GM21515 (cell line): ENCODE data around the gene HAND1.
"Not testable (repeated sequence)": the region's sequence is repeated elsewhere in the genome, so short reads cannot be mapped to it uniquely, and the experiment has no call there.

Source experiments
- ATAC-seq: cut with Tn5 transposase; IDR thresholded peaks from one replicate; pipeline ENCODE4 v1.9.1; 2021; ENCODE audit not compliant: unreplicated experiment

HAND1 gene

DNA sequence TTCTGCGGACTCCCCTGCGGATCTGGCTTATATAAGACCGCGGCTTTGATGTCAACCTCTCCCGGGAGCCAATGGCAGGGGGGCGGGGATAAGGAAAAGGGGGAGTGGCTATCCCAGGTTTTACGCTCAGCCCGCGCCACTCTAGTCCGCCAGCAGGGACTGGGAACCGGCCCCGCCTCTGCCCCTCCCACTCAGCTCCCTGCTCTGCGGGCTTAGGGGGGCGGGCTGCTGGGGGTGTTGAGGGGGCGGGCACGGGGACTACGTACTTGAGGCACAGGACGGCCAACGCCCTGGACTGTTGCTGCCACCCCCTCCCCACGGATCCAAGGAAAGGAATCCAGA is at the start of gene HAND1:
TSS of gene HAND1 (minus strand) at position 4 of the 342 bp plus-strand sequence. CDS start 219 bp downstream, outside the sequence.
- no peak for ATAC-seq

DNA sequence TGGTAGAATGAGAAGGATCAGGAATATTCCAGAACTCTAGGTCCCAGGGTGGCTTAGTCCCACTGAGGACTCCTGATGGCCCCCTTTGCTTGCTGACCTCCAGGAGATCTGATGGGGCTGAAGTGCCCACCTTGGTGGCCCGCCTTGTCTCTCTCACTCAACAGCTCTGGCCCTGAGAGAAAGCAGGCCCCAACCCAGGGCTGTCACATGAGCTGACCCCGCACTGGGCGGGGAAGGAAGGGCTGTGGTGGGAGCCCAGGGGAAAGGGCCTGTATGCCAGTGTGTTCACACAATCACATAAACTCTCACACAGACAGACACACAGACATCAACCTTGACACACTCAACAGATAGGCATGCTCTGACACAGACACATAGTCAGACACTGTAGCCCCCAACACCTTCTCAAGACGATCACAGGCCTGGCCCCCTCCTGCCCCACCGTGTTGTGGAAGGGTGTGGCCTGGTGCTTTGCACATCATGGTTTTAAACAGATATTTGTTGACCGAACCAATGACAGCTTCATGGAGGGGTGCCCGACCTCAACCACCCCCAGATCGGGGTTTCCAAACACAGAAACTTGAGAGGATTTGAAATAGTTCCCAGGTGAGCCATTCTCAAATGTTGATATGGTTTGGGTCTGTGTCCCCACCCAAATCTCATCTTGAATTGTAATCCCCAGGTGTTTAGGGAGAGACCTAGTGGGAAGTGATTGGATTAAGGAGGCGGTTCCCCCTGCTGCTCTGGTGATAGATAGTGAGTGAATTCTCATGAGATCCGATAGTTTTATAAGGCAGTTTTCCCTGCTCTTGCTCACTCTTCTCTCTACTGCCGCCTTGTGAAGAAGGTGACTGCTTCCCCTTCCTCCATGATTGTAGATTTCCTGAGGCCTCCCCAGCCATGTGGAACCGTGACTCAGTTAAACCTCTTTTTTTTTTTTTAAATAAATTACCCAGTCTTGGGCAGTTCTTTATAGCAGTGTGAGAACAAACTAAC is 48.5 kb upstream of the HAND1 start:
- ATAC-seq: no peak

DNA sequence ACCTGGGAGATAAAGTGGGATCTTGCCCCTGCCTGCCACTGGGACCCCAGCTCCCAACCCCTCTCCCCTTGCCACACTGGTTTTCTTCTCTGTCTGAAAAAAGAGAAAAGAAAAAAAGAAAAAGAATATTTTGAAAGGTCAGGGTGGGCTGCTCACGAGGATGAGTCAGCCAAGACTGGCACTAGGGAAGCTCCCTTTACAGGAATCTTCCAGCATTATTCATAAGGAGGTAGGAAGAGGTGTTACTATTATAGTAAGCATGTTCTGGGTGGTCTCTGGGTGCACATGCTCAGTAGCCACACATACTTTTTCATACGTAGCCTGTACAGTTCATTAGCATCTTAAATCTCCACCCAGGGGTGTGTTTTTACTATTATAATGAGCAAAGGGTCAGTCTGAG is 46.8 kb upstream of the HAND1 start:
- ATAC-seq: no peak

- ATAC-seq: no peak
Observed at GRCh38 chr5:154524181-154524580, 46.2 kb upstream of the HAND1 start.

GRCh38 chr5:154523709-154524108 is 45.7 kb upstream of the HAND1 start:
- ATAC-seq: no peak

DNA sequence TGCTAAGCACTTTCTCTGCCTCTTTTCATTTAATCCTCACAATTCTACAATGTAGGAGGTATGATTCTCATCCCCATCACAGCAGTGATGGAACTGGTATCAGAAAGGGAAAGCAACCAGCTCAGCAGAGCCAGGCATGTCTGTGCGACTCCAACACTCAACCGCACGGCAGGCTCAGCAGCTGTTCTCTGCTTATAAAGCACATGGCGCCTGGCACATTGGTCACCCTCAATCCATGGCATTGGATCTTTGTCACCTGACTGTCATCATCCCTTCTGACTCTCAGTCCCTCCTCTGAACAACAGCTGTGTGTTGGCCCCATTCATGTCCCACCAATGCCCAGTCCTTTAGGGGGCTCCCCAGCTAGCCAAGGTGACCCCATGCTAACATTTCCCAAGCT is 45.1 kb upstream of the HAND1 start:
- no peak for ATAC-seq

GRCh38 chr5:154522284-154522683 is 44.3 kb upstream of the HAND1 start:
- ATAC-seq: no peak

DNA sequence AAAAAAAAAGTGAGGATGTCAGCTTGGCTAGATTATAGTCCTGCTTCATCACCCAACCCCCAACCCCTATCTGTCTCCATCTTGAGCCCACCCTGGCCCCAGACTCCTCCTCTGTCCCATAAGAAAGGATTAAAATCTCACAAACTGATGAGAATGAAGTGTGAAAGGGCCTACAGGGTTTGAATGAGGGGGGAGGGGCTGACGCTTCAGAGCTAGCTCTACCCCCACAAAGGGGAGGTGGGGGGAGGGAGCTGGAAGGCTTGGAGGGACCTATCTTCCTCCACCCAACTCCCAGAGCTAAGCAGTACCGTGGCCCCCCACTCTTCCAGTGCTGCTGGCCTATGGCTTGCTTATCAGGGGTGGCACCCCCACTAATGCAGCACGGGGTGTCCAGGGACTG is 43.7 kb upstream of the HAND1 start:
- ATAC-seq: no peak

DNA sequence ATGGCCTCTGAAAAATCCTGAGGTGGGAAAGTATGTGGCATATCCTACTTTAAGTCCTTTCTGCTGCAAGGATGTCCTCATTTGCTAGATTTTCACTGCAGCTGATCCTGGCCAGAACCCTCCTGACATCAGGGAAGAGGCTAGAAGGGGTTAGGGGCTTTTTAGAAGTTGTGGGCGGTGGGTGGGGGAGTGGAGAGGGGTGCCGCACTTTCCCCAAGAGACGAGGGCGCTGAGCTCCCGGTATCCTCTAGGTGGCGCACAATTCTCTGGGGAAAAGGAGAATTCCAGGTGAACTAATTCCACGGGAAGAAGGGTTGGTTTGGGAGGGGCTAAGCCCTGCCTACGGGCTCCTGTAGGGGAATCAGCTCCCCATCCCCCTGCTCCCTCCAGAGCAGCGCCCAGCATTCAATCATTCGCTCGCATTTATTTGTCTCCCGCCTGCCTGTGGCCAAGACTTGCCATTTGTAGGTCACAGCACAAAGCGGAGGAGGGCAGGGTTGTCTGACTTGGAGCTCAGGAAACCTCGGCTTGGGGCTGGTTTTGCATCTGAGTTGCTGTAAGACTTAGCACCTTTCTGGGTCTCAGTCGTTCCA is 42.9 kb upstream of the HAND1 start:
- no peak for ATAC-seq

- ATAC-seq: no peak
Observed at GRCh38 chr5:154519359-154519758, 41.3 kb upstream of the HAND1 start.

DNA sequence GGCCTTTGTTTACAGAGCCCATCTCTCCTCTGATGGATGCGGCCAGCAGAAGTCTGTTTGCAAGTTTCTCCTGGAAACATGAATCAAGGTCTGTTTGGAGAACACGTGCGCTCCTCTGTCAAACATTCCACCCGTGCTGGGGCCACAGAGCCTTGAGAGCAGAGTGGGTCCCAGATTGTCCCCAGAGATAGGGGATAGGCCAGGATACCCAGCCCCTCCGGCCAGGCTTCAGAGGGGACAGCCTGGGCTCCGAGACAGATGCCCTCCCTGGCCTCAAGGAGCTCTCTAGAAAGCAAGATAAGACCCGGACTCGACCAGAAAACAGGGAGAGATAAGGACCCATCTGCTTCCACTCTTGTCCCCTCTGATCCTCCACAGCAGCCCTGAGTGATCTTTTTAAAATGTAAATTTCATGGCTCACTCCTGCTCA is 40.4 kb upstream of the HAND1 start:
- no peak for ATAC-seq

GRCh38 chr5:154517810-154518437 is 39.9 kb upstream of the HAND1 start:
- ATAC-seq: no peak

- no peak for ATAC-seq
Observed at GRCh38 chr5:154517181-154517580, 39.2 kb upstream of the HAND1 start.

DNA sequence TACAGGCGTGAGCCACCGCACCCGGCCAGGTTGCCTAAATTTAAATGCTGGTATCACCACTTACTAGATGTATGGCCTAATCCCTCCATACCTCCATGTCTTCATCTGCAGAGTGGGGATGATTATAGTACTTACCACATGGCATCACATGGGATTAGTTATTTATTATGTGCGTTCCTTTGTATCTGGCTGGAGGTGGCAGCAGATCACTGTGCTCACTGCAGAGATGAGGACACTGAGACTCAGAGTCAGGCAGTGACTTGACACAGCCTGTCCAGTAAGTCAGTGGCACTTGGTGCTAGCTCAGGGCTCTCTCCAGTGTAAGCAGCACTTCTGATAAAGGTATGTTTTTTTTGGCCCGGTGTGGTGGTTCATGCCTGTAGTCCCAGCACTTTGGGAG is 38.4 kb upstream of the HAND1 start:
- ATAC-seq: no peak

DNA sequence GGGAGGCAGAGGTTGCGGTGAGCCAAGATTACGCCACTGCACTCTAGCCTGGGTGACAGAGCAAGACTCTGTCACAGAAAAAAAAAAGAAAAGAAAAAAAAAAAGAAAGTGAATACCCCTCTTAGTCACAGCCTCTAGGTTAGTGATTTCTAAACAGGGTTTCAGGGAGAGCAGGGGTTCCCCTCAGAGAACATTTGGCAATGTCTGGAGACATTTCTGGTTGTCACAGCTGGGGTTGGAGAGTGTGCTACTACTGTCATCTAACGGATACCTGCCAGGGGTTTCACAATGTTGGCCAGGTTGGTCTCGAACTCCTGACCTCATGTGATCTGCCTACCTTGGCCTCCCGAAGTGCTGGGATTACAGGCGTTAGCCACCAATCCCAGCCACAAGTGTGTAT is 37.5 kb upstream of the HAND1 start:
- not testable (repeated sequence) for ATAC-seq

GRCh38 chr5:154514331-154514730 is 36.3 kb upstream of the HAND1 start:
- ATAC-seq: no peak

DNA sequence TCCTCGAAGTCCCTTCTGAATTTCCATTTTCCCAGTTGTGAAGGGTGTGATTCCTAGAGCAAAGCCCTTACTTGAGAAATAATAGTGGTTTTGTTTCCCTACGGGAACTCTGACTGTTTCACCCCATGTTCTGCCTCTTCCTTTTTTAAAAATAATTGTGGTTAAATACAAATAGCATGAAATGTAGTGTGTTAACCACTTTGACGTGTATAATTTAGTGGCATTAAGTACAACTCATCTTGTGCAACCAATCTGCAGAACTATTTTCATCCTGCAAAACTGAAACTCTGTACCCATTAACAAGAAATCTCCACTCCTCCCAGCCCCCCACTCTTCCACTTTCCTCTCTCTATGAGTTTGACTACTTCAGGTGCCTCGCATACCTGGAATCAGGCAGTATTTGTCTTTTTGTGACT is 35.6 kb upstream of the HAND1 start:
- ATAC-seq: no peak

DNA sequence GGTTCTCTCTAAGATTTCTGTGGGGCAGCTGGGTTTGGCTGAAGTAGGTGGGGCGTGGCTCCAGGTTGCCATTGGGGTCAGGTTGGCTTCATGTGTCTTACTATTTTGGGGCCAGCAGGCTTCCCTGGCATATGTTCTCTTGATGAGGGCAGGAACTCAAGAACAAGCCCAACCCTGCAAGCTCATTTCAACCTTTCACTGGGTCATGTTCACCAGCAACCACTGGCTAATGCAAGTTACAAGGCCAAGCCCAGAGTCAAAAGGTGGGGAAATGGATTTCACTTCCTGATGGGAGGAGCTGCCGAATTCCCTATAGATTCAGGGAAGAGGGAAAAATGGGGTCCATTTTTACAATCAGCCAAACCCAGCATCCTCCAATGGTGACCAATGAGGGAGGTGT is 34.0 kb upstream of the HAND1 start:
- ATAC-seq: no peak

DNA sequence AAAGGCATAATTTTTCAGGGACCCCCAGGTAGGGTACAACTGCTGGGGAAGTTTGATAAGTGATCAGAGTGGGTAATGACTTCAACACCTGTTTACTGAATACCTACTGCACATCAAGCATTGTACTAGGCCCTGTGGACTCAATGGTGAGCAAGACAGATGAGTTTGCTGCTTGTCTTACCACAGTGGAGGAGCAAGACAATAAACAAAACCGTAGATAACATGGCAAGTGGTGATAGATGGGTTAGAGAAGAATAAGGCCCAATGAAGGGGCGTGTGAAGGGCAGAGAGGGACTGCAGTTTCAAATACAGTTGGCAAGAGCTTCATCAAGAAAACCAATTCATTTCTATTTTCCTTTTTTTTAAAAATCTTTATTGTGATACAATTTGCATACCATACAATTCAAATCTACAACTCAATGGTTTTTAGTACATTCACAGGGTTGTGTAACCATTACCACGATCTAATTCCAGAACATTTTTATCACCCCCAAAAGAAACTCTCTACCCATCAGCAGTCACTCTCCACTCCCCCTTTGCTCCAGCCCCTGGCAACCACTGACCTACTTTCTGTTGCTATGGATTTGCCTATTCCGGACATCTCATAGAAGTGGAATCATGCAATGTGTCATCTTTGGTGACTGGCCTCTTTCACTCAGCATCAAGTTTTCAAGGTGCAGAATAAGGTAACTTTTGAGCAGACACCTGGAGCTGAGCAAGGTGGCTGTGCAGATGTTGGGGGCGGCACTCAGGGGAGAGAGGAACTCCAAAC is 31.9 kb upstream of the HAND1 start:
- no peak for ATAC-seq

- ATAC-seq: no peak
Observed at GRCh38 chr5:154508114-154508513, 30.1 kb upstream of the HAND1 start.

DNA sequence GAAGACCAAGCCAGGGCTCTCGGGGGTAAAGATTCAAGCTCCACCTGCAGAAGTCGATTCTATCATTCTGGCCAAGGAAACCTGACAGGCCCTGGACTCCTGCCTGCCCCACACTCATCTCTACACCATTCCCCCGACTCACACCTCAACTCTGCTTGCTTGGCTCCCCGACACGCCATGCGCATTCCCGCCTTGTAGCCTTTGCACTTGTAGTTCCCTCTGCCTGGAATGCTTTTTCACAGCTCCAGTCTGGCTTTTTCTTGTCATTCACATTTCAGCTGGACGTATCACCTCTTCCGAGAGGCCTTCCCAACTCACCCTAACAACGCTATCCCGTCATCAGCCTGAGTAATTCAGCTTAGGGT is 28.7 kb upstream of the HAND1 start:
- ATAC-seq: no peak
